Measurements from ENCODE around the gene TICAM2. TPM values are rescaled to one million over a fixed set of nuclear protein-coding genes. Genes with fewer than 3 reads are reported as not detected.

The TICAM2 gene
- total and polyA plus RNA-seq, 10 of the 15 experiments (the other 5 are each of a cell fraction or from before 2014, with no cell fraction given), result 0.14 to 7.0 (median 2.9) TPM

DNA sequence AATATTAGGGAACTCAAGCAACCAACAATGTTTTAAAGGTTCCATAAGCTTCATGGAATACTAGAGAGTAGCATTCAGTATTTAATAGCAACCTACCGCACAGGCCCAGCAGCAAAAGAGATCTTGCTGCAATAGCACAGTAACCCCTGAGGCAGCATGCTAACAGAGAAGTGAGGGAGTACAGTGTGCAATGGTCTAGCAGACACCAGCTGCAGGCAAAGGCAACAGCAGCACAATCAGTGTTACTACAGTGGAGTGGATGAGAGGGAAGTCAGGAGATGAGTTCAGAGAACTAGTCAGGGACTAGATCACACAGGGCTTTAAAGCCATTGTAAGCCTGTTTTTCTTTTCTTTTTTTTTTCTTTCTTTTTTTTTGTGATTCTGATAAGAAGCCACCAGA lies 2.8 kb downstream of the TICAM2 start:
- peak overlapping the region; percentile 66 for H3K4me3 ChIP-seq
- ChIA-PET SMC1A (ENCODE audit: uncharacterized antibody, unreplicated experiment) (interaction anchor here (0.6 to 7.6 kb wide), 12 partner anchors 10 to 475 kb away, joined by 3 to 48 read pairs (median 4); partner anchors contain the start of gene TMED7), POLR2A (interaction anchor here (1.0 to 1.3 kb wide), 4 partner anchors 10 to 25 kb away, joined by 3 to 4 read pairs (median 3); no protein-coding TSS in a partner anchor), RAD21 (ENCODE audit: unreplicated experiment) (interaction anchor here (0.5 to 3.8 kb wide), 9 partner anchors 9 to 233 kb away, joined by 3 to 22 read pairs (median 5); no protein-coding TSS in a partner anchor), CTCF (interaction anchor here (1.1 to 6.2 kb wide), 7 partner anchors 9 to 290 kb away, joined by 3 to 38 read pairs (median 6); no protein-coding TSS in a partner anchor)
- H4K20me1 ChIP-seq (ENCODE audit: control insufficient read depth, insufficient read depth), result no peaks in the 10 kb centered on the region
- H2AFZ ChIP-seq (ENCODE audit: control insufficient read depth, low read depth, low read length), result peak overlapping the region; percentile 39; the same call in 1 of the 2 replicates
- no TSS peak for BruUV-seq (replicated peaks)
- intact Hi-C loops (cut with micrococcal nuclease; ENCODE audit: unreplicated experiment) (no loop called here), in situ Hi-C loops (cut with MboI) (loop anchor here (25.0 kb wide), 1 partner anchor 1162 kb away; no protein-coding TSS in a partner anchor)
- H3K9ac ChIP-seq (ENCODE audit: control insufficient read depth, insufficient read depth, low read length), result peak overlapping the region; percentile 53; the same call in 1 of the 2 replicates
- H3K4me2 ChIP-seq (ENCODE audit: control insufficient read depth, insufficient read depth), result peak overlapping the region; percentile 83
- 0% methylated on average over 1 of the region's 1 CpG for WGBS (ENCODE audit: insufficient coverage, insufficient replicate concordance, low lambda C conversion rate, missing lambda C conversion rate)
- H3K79me2 ChIP-seq (ENCODE audit: control insufficient read depth, insufficient read depth, low read length), result peaks cover 32% of the 10 kb centered on the region
- peak; percentile 56 for ATAC-seq
- H3K27ac ChIP-seq (ENCODE audit: control insufficient read depth, insufficient read depth), result peak overlapping the region; percentile 58
- H3K27me3 ChIP-seq (replicated peaks in 1 of 2; ENCODE audit: control insufficient read depth in 2 of 2, insufficient read depth in 2 of 2, low read length in 1 of 2), result no peaks in the 10 kb centered on the region
- DNase-seq (ENCODE audit: low read depth, low spot score), result no peak
- peaks cover 22% of the 10 kb centered on the region for H3K4me1 ChIP-seq (ENCODE audit: control insufficient read depth, insufficient read depth, low read length)
- peak; percentile 72 for FAIRE-seq
- H3K9me3 ChIP-seq (replicated peaks; ENCODE audit: control insufficient read depth, insufficient read depth, low read length), result no peaks in the 10 kb centered on the region
- H3K36me3 ChIP-seq (ENCODE audit: control insufficient read depth in 2 of 2, insufficient read depth in 2 of 2, low read length in 1 of 2), result no peaks in the 10 kb centered on the region
- TF ChIP-seq NFXL1 (IDR thresholded peaks at IDR 0.05; ENCODE audit: borderline replicate concordance) (no peak), SUZ12 (IDR thresholded peaks at IDR 0.05; ENCODE audit: unreplicated experiment) (no peak), ESRRA (IDR thresholded peaks at IDR 0.05; ENCODE audit: low read length) (no peak), RB1 (IDR thresholded peaks at IDR 0.05; ENCODE audit: borderline replicate concordance) (no peak), CHD1 (IDR thresholded peaks at IDR 0.05; ENCODE audit: low read depth, low read length) (no peak), CBX3 (IDR thresholded peaks at IDR 0.05; ENCODE audit: borderline replicate concordance, low read depth) (no peak), HCFC1 (IDR thresholded peaks at IDR 0.05; ENCODE audit: low read length) (no peak), SRF (IDR thresholded peaks at IDR 0.05; ENCODE audit: low read depth in 2 of 2, low read length in 2 of 2) (no peak), NBN (IDR thresholded peaks at IDR 0.05) (0 out of 2 replicates have a peak, but pooled peaks have one; percentile 16), RELA (IDR thresholded peaks at IDR 0.05; ENCODE audit: borderline replicate concordance, partially characterized antibody) (no peak), SREBF2 (IDR thresholded peaks at IDR 0.05; ENCODE audit: low read length) (no peak), TCF12 (IDR thresholded peaks at IDR 0.05; ENCODE audit: low read depth, low read length) (peak; percentile 67; the same call in 1 of the 2 replicates), ZNF384 (IDR thresholded peaks at IDR 0.05; ENCODE audit: borderline replicate concordance, low read depth, low read length) (0 out of 2 replicates have a peak, but pooled peaks have one; percentile 37), HDGF (IDR thresholded peaks at IDR 0.05) (0 out of 2 replicates have a peak, but pooled peaks have one; percentile 35), MEF2B (IDR thresholded peaks at IDR 0.05; ENCODE audit: partially characterized antibody, poor library complexity, severe bottlenecking) (no peak), EED (IDR thresholded peaks at IDR 0.05; ENCODE audit: low read depth) (peak; percentile 28; the same call in 1 of the 2 replicates), POLR2A (IDR thresholded peaks at IDR 0.05; ENCODE audit: low read depth, low read length) (peak; percentile 37; the same call in 1 of the 2 replicates)
- TF ChIP-seq, protein P1, sequence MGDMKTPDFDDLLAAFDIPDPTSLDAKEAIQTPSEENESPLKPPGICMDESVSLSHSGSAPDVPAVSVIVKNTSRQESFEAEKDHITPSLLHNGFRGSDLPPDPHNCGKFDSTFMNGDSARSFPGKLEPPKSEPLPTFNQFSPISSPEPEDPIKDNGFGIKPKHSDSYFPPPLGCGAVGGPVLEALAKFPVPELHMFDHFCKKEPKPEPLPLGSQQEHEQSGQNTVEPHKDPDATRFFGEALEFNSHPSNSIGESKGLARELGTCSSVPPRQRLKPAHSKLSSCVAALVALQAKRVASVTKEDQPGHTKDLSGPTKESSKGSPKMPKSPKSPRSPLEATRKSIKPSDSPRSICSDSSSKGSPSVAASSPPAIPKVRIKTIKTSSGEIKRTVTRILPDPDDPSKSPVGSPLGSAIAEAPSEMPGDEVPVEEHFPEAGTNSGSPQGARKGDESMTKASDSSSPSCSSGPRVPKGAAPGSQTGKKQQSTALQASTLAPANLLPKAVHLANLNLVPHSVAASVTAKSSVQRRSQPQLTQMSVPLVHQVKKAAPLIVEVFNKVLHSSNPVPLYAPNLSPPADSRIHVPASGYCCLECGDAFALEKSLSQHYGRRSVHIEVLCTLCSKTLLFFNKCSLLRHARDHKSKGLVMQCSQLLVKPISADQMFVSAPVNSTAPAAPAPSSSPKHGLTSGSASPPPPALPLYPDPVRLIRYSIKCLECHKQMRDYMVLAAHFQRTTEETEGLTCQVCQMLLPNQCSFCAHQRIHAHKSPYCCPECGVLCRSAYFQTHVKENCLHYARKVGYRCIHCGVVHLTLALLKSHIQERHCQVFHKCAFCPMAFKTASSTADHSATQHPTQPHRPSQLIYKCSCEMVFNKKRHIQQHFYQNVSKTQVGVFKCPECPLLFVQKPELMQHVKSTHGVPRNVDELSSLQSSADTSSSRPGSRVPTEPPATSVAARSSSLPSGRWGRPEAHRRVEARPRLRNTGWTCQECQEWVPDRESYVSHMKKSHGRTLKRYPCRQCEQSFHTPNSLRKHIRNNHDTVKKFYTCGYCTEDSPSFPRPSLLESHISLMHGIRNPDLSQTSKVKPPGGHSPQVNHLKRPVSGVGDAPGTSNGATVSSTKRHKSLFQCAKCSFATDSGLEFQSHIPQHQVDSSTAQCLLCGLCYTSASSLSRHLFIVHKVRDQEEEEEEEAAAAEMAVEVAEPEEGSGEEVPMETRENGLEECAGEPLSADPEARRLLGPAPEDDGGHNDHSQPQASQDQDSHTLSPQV (IDR thresholded peaks at IDR 0.05), result no peak
- TF ChIP-seq, protein P2, sequence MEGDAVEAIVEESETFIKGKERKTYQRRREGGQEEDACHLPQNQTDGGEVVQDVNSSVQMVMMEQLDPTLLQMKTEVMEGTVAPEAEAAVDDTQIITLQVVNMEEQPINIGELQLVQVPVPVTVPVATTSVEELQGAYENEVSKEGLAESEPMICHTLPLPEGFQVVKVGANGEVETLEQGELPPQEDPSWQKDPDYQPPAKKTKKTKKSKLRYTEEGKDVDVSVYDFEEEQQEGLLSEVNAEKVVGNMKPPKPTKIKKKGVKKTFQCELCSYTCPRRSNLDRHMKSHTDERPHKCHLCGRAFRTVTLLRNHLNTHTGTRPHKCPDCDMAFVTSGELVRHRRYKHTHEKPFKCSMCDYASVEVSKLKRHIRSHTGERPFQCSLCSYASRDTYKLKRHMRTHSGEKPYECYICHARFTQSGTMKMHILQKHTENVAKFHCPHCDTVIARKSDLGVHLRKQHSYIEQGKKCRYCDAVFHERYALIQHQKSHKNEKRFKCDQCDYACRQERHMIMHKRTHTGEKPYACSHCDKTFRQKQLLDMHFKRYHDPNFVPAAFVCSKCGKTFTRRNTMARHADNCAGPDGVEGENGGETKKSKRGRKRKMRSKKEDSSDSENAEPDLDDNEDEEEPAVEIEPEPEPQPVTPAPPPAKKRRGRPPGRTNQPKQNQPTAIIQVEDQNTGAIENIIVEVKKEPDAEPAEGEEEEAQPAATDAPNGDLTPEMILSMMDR (IDR thresholded peaks at IDR 0.05 in 2 of 3, conservative IDR thresholded peaks at IDR 0.05 in 1 of 3; ENCODE audit: control insufficient read depth in 2 of 3, extremely low read depth in 1 of 3, insufficient read depth in 1 of 3, low read depth in 3 of 3, low read length in 3 of 3), result no peak

Measured in GM12878 (cell line).